Occipital lobe (tissue), 2 donors: ENCODE data around the gene SLC38A2. TPM values are rescaled to one million over a fixed set of nuclear protein-coding genes. Genes with fewer than 3 reads are reported as not detected.
A peak's percentile ranks its signal among the peaks of the same experiment; 100 is the strongest.

ENCODE experiments used
- DNase-seq: peaks from one replicate; lab custom pipeline; 2025; lab: John Stamatoyannopoulos, UW
- total RNA-seq: library from RNA; depleted of rRNA; stranded (reverse); fragments of >200 nt; gene quantifications from one replicate; pipeline ENCODE4 v1.2.3, GENCODE V29; 2014

SLC38A2 gene
- total RNA-seq, 1 donor from 2014 or later: 259 TPM

GRCh38 chr12:46376579-46376978 lies 4.0 kb upstream of the SLC38A2 start:
- no peak for DNase-seq

DNA sequence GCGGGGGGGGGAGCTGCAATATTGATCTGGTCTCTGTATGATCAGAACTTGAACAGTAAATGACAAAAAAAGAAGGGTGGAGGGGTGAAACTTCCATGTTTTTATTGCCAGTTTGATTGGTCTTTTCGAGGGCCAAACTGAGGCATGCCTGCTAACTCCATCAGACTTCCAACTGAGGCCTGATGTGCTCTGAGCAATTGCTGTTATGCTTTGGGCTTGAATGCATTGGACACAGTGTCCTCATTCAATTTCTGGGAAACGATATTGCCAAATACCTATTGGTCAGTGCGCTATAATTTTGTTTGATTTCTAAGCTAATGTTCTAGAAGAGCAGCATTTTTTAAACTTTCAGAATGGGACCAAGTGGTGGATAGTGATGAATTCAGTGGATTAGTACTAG lies 2.1 kb upstream of the SLC38A2 start:
- no peak for DNase-seq

DNA sequence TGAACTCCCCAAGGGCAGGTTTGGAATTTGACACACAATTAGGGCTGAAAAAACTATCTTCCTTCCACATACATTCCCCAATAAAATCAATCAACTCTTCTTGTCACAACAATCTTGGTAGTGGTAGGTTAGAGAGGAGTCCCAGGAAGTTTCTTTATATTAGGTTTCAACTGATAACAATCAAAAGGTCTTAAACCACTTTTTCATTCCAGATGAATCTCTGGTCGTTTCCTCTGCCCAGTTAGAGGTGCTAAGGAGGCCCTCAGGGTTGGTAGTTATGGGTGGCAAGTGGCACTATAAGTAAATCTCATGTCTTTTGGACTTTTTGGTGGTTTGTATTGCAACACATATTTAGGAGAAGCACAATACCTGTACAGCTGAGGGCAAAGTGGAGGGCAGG lies 1.7 kb upstream of the SLC38A2 start:
- no peak for DNase-seq

DNA sequence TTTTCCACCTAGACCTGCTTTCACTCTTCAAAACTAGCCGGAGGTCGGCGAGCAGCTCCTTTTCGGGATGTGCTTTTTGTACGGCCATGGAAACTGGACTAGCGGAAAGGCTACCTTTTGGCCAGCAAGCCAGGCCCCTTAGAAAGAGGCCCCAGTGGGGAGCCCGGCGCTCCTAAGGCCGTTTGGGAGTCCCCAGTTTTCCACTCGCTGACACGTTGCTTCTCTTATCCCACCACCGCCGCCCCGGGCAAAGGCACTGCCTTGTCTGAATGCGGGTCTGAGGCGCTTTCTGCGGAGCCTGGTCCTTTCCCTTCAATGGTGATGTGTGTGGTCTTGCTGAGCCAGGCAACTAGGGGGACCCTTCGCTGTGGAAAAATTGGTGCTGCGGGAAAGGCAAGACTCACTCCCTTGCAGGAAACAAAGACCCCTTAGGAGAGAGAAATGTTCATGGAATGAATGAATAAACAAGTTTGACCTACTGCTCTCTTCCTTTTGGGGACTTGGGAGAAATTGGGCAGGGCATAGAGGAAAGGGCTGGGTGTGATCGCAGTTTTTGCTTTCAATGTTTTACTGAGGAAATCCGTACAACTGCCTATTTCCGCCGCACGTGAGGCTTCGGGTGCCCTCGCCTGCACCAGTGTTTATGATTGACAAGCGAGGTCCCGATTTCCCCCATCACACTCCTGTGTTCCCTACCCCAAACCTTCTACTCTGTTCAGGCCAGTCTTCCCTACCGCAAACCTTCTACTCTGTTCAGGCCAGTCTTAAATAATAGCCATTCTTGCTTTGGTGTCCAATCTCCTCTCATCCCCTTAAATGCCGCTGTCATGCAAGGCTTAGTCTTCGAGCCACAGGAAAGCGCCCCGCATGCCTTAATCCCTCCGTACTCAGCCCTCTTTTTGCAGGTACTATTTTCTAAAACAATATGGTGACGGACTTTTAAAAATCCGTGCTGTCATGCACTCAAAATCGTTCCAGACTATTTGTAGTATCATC lies 1.0 kb upstream of the SLC38A2 start:
- peak; percentile 29 for DNase-seq

- peak; percentile 71 for DNase-seq
Observed at GRCh38 chr12:46371718-46372543, 642 bp downstream of the SLC38A2 start.

DNA sequence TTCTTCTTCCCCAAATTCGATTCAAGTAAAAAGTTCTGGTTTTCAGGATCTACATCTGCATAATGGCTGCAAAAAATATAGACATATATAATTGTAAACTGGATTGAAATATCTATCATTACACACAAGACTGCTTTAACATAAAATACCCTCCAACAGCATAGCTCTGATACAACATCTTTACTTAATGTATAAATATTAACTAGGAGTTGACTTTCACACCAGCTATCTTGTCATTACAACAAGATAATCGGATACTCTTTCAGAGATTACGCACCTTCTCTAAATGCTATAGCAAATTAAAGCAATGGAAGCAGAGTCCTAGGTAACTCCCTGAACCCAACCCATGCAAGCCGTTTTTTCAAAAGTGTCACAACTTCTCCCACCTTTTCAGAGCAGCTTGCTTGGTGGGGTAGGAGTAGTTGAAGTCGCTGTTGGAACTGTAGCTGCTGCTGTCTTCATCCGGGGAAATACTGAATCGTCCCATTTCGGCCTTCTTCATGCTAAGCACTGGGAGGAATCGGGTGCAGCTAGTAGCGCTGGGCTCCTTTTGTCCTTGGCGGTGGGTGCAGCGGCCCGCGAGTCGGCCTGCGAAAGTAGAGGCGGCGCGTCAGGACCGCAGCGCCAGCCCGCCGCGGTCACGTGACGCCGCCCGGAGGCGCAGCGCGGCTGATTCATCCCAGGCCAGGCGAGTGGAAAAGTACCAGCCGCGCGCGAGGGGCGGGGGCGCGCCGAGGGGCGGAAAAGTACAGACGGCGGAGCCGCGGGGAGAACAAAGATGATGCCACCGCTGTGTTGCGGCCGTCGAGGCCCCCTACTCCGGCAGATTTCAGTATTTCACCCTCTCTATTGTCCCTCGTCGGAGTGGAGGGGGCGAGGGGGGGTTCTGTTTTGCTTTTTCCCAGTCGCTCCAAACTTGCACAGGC lies 1.5 kb downstream of the SLC38A2 start:
- DNase-seq: peak; percentile 85

GRCh38 chr12:46370380-46370734 lies 2.2 kb downstream of the SLC38A2 start:
- no peak for DNase-seq

DNA sequence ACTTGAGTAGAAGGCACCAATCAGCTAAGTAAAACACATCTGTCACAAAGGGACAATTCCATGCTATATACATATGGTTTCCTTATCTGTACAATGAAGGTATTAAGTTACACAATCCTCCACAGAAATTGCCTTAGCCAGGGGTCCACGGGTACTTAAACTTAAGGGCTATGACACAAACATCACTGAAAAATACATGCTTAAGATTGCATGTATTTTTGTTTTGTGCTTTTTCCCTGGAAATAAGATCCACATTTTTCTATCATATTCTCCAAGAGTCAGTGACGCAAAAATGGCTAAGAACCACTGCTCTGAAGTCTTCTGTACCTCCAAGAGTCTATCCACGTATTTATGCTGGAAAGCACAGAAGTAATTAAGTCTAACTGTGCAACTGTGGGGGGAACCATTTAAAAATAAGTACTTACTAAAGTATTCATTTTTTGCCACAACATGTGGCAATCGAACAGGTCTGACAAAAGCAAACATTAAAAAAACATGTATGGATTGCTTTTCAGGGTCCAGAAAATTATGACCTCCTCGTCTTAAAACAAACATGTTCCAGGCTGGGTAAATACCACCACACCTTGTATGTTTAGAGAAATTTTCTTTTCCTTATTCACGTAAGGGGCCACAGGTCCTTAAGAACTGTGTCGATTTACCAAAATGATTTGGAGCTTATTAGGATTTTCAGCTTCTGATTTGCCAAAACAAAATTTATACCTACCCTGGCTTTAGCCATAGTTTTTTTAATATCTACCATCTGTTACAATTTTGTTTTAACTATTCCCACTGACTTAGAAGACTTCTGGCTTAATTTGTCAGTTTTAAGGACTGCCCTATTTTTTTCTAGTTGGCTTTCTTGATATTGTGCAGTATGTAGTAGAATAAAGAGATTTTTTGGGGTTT lies 2.8 kb downstream of the SLC38A2 start:
- DNase-seq: no peak

DNA sequence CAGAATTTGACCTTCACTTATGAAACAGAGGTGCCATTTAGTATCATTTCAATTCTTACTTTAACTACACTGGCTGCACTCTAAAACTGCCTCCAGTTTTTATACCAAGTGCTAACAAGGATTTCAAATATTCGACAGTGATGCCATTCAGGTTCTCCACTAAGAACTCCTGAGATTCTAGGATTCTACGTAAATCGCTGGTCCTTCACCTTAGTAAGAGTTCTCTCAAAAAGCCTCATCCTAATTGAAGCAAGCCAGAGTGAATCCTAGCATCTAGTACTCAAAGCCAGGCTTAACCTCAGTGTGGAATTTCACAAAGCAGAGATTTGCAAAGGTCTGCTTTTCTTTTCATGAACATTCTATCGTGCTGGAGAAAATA lies 3.5 kb downstream of the SLC38A2 start:
- DNase-seq: no peak

DNA sequence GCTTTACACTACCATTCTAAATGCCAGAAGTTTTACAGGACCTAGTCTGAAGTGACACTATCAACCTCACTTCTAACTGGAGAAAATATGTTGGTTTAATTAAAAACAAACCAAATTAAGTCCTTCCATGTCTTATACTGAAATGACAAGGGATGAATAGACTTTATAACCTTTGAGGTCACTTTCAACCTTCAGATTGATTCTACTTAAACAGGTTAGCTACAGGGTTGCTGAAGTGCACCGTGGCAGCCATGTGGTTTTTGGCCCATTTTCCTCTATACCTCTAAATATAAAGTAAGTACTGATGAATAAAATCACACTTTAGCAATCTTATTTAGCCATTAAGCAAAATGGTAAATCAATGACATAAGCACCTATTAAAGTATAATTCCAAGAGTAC lies 3.9 kb downstream of the SLC38A2 start:
- no peak for DNase-seq

DNA sequence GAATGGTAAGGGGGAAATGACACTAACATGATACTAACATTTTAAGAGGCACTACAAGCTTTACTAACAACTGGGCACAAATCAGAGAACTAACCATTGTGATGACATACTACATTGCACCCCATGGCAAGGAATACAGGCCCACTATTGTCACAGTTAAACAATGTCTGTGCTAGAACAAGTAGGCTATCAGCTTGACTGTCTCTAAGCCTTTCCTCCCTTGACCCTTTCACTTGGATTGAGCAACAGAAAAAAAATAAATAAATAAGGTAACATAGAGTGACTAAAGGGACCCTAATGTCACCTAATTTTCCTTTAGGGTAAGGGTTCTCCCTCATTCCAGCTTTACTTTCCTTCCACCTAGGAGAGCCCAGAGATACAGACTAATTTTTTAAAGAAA lies 4.4 kb downstream of the SLC38A2 start:
- no peak for DNase-seq

DNA sequence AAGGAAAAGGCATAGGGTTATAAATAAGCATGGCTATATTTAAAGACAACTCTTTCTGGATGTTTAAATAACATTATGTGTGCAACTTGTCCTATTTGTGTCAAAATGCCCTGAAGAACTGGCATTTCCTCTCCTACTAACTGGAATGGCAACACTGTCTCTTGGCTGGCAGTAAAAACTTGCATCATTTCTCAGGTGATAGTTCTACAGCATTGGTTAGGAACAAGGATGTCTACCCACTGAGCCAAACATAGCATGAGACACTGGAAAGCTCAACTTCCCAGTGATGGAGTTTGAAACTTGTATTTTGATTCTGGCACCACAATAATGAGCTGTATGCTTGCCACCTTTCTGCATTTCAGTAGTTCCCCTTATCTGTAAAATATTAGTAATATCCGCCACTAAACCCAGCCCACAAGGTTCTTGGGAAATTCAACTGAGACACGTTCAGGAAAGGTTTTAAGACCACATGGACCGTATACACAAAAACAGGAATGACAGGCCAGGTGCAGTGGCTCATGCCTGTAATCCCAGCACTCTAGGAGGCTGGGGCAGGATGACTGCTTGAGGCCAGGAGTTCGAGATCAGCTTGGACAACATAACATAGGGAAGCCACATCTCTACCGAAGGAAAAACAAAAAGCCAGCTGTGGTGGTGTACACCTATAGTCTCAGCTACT lies 5.1 kb downstream of the SLC38A2 start:
- no peak for DNase-seq

GRCh38 chr12:46366771-46367170 lies 5.8 kb downstream of the SLC38A2 start:
- no peak for DNase-seq

DNA sequence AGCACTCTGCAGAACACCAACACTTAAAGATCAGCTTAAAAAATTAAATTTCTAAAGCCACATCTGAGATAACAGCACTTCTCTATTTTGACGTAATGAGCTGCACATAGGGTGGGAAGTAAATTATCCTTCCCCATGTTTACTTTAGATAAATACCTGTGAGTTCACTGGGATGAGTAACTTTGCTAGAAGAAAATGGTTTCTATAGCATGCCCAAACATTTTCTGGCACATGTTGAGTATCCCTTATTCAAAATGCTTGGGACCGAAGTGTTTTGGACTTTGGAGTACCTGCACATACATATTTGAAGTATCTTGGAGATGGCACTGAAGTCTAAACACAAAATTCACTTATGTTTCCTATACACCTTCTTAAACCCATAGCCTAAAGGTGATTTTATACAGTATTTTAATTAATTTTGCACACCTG lies 6.6 kb downstream of the SLC38A2 start:
- no peak for DNase-seq

GRCh38 chr12:46364777-46365580 lies 7.6 kb downstream of the SLC38A2 start:
- DNase-seq: peak; percentile 7

DNA sequence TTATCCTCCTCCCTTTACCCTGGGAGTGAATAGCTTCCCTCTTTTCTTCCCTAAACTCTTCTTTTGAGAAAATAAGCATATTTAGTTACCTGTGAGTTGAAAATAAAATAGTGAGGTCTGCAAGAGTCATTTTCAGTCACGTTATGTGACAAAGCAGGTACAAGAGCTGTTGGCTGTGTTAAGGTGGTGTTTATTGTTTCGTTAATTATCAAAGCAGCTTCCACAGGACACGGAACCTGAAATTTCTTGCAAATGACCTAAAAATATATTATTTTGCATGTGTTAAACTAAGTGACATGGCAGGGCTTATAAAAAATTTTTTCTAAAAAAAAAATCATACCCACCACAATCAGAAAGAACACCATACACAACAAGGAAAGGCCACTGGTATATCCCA lies 8.3 kb downstream of the SLC38A2 start:
- DNase-seq: no peak

GRCh38 chr12:46363582-46364299 lies 8.8 kb downstream of the SLC38A2 start:
- no peak for DNase-seq

DNA sequence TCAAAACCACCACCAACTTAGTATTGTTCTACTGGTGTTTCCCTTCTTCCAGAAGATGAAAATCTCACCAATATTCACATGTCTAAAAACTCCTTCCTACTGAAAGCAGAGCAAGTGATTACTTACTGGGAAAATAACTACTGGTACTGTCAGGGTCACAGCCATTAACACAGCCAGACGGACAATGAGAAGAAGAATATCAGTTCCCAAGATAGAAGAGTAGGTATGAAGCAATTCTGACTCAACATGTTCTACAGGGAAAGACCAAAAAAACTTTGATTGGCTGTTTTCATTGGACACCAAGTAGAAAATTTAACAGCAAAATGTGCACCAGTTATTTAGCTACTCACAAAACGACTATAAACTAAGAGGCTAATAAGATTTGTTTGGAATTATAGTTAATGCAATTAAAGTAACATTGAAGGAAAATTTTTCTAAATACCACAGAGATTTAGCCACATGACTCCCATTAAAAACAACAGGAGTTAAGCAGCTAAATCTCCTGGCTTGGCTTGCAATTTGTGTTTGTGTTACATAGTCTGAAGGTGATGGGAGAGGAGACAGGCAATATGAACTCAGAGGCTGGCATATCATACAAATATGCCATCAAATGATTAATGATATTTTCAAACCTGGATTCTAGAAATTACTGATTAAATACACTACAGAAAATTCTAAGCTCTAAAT lies 9.5 kb downstream of the SLC38A2 start:
- no peak for DNase-seq
